GM20000 (cell line): ENCODE results near the gene PPP1R3F.
A peak's percentile ranks its signal among the peaks of the same experiment; 100 is the strongest.

Source experiments
- DNase-seq: peaks from one replicate; pipeline ENCODE4 v3.0.0; 2012; ENCODE audit warnings: low spot score
- TF ChIP-seq, protein P1 (sequence below): IDR thresholded peaks from 2 replicates; pipeline ENCODE4 v1.5.1; 2012; ENCODE audit warnings: mild to moderate bottlenecking, control low read depth; ENCODE audit errors: extremely low read depth, missing control alignments

PPP1R3F gene

DNA sequence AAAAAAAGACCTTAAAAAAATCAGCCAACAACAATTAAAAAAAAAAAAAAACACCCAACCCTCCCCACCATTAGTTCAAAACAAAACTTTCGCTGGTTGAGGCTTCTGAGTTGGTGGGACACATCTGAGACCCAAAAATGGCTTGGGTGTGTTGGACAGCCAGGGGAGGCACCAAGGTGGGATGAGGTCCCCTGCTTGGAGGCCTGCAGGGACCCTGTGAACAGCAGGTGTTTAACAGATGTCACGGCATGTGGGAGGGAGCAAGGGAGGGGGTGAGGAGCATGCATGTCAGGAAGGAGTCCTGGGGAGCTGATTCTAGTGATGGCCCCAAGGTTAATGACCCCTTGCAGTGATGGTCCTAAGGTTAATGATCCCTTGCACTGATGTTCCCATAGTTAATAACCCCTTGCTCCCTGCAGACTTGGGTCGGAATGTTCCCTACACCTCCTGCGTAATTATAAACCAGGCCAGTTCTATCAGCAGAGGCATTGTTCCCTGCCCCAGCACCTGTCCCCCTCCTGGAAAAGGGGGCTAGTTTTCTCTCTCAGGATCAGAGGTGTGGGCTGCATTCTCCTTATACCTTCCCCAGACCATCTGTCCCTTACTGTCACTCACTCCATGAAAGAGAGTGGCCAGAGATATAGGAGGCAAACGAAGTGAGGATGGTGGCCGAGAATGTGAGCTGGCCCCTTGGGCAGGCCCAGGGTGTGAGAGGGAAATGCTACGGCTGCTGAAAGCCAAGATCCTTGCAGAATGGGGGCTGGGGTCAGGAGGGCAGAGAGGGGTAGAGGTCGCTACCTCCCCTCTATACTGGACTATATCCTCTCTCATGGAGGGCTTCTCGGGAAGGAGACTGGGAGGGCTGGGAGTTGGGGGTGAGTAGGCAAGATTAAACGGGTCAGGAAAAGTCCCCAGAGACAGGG is 2.8 kb upstream of the PPP1R3F start:
- TF ChIP-seq, protein P1, sequence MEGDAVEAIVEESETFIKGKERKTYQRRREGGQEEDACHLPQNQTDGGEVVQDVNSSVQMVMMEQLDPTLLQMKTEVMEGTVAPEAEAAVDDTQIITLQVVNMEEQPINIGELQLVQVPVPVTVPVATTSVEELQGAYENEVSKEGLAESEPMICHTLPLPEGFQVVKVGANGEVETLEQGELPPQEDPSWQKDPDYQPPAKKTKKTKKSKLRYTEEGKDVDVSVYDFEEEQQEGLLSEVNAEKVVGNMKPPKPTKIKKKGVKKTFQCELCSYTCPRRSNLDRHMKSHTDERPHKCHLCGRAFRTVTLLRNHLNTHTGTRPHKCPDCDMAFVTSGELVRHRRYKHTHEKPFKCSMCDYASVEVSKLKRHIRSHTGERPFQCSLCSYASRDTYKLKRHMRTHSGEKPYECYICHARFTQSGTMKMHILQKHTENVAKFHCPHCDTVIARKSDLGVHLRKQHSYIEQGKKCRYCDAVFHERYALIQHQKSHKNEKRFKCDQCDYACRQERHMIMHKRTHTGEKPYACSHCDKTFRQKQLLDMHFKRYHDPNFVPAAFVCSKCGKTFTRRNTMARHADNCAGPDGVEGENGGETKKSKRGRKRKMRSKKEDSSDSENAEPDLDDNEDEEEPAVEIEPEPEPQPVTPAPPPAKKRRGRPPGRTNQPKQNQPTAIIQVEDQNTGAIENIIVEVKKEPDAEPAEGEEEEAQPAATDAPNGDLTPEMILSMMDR = no peak
- no peak for DNase-seq

DNA sequence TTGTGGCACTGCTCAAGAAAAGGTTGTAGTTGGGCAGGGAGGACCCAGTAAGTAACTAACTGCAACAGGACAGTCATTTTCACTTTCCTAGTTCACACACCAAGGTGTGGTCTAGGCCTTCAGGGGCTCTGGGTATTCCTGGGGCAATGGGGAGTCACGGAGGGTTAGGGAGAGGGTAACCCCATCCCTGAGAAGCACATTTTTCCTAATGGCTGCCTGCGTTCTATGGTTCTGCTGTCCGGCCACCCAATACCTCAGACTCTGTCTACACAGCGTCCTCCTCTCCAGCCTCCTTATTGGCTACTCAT is 937 bp upstream of the PPP1R3F start:
- TF ChIP-seq, protein P1 = no peak
- DNase-seq = no peak

DNA sequence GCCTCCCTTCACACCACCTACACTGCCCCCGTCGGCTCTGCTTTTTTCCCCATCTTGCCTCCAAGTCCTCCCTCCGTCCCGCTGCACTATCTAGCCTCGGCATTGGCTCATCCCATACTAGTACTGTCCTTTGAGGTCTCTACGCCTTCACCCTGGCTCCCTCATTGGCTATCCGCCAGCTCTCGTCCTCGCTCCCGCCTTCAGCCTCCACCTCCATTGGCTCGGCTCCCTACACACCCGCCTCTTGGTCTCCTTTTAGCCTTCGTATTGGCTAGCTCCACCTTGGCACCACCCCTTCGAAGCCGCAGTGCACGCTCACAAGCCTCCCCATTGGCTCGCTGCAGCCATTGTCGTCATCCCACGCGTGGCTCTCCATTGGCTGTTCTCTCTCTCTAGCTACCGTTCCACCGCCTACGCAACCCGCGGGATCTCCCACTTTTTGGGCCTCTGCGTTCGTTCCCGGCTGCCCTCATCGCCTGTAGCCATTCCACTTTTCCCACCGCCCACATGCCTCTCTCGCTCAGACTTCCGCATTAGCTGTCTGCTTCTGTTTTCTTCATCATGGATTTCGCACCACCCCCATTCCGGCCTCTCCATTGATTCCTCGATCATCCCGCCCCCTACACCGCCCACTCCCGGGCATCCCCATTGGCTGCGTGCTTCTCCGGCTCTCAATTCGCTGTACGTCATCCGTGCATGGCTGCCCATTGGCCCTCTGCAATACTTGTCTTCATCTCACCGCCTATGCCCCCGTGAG is 405 bp upstream of the PPP1R3F start:
- DNase-seq = peak; percentile 92
- TF ChIP-seq, protein P1 = no peak

DNA sequence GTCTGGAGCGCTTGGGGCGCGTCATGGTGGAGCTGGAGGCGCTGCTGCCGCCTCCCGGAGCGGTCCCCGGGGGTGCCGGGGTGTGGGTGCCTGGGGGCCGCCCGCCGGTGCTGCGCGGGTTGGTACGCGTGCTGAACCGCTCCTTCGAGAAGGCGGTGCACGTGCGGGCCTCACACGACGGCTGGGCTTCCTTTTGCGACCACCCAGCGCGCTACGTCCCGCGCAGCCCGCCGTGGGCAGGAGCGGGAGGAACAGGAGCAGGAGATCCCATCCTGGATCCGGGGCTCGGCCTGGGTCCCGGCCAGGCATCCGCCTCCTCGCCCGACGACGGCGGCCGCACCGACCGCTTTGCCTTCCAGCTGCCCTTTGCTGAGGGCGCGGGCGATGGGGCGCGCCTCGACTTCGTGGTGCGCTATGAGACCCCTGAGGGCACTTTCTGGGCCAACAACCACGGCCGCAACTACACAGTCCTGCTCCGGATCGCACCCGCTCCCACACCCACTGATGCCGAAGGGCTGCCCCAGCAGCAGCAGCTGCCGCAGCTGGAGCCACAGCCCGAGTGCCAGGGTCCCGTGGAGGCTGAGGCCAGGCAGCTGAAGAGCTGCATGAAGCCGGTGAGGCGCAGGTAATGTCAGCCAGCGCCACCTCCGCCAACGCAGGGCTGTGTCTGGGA is 792 bp downstream of the PPP1R3F start:
- TF ChIP-seq, protein P1 = no peak
- DNase-seq = no peak

DNA sequence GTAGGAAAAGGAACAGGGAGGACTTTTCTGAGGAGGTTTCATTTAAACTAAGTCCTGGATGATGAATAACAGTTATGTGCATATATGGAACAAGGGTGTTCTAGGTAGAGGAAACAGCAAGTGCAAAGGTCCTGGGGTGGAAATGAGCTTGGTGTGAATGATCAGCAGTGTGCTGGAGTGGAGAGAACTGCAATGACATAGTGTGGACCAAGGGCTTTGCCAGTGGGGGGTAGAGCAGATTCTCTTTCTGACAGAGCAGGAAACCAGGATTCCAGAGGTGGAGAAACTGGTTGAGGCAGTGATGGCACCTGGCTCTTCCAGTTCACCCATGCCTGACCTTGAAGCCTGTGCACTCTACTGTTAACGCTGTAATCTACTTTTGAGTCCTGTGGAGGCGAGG is 1.7 kb downstream of the PPP1R3F start:
- DNase-seq = no peak

DNA sequence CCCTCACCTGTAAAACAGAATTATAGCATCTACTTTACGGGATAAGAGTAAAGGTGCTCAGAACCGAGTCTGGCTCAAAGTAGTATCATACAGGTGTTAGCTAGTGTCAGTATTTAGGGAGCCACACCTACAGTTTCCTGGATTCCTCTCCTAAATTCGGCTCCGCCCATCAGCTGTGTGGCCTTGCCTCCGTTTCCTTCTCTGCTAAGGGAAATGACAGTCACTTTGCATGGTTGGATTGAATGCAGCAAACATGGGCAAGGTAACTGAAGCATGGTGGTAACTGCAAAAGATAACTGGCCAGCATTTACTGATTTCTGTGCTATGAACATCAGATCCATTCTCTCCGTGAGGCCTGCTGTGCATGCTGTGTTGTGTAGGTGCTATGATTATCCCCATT is 2.8 kb downstream of the PPP1R3F start:
- no peak for DNase-seq
- TF ChIP-seq, protein P1 = no peak

More for the DNA sequence above, 1.7 kb downstream of the PPP1R3F start:
- TF ChIP-seq, protein P1 = no peak
